Endothelial cell of umbilical vein (primary cell): ENCODE data around the gene ARHGEF39. TPM values are rescaled to one million over a fixed set of nuclear protein-coding genes. Genes with fewer than 3 reads are reported as not detected.
"Not testable (repeated sequence)": the region's sequence is repeated elsewhere in the genome, so short reads cannot be mapped to it uniquely, and the experiment has no call there.

Experiments used
- BruUV-seq: library from RNA; stranded (reverse); fragments of 400-500 nt; replicated peaks from 2 replicates; lab custom pipeline; 2021; lab: Mats Ljungman, UMichigan
- CTCF ChIA-PET: fragments of 300-600, 350-600 bp; sonication (Branson Sonifier 250); formaldehyde crosslinking; loops from one replicate; lab custom pipeline; 2021; ENCODE audit warnings: antibody characterized with exemption, inconsistent platforms; lab: Charles Lee
- POLR2A ChIA-PET: fragments of 300-600, 350-600 bp; sonication (Branson Sonifier 250); formaldehyde crosslinking; loops from one replicate; lab custom pipeline; 2021; ENCODE audit warnings: antibody characterized with exemption, inconsistent platforms; lab: Charles Lee
- DNase-seq: peaks from one replicate; pipeline ENCODE4 v3.0.0-alpha.2; 2011; ENCODE audit warnings: low read depth, low spot score
- FAIRE-seq: peaks from 2 replicates; lab custom pipeline; 2011; peaks lifted over from hg19 to GRCh38; lab: Jason Lieb, UNC
- H2AFZ ChIP-seq: 2 replicates; pipeline ENCODE4 v1.6.0; 2012; ENCODE audit warnings: low read depth, low read length, control low read depth, inconsistent platforms
- H3K27ac ChIP-seq: 2 replicates; pipeline ENCODE4 v1.5.1; 2011; ENCODE audit warnings: low read depth, mild to moderate bottlenecking, control low read depth, low read length, moderate library complexity; ENCODE audit not compliant: insufficient read depth
- H3K27me3 ChIP-seq, 2 experiments: 2 replicates each; pipeline versions ENCODE4 v1.6.0 to v1.6.1; 2011; ENCODE audit warnings: low read length in 2 of 2, mixed read lengths in 1 of 2; ENCODE audit not compliant: control insufficient read depth in 2 of 2, insufficient read depth in 2 of 2
- H3K36me3 ChIP-seq, 2 experiments: 2 replicates in 1 of 2; 3 replicates in 1 of 2; pipeline ENCODE4 v1.5.1; 2011; ENCODE audit warnings: low read length in 2 of 2, mild to moderate bottlenecking in 1 of 2, moderate library complexity in 1 of 2; ENCODE audit not compliant: control insufficient read depth in 2 of 2, insufficient read depth in 2 of 2; ENCODE audit errors: extremely low read depth in 1 of 2
- H3K4me1 ChIP-seq: 3 replicates; pipeline ENCODE4 v1.5.1; 2011; ENCODE audit warnings: mild to moderate bottlenecking, low read length; ENCODE audit not compliant: control insufficient read depth, insufficient read depth; ENCODE audit errors: extremely low read depth
- H3K4me2 ChIP-seq: 2 replicates; pipeline ENCODE4 v1.6.1; 2011; ENCODE audit warnings: low read length, control low read depth, mixed read lengths; ENCODE audit not compliant: insufficient read depth
- H3K4me3 ChIP-seq, 3 experiments: fragments of 200-600 bp in 1 of 3; sonication (generic), shearing (Covaris generic) in 1 of 3; replicated peaks in 1 of 3; 2 replicates each; pipeline ENCODE4 v1.5.1; 2011 to 2016; ENCODE audit warnings: control low read depth in 3 of 3, low read length in 3 of 3, mild to moderate bottlenecking in 2 of 3, inconsistent platforms in 1 of 3, low read depth in 1 of 3, moderate library complexity in 1 of 3; ENCODE audit not compliant: insufficient read depth in 1 of 3
- H3K79me2 ChIP-seq: 2 replicates; pipeline ENCODE4 v1.6.0; 2012; ENCODE audit warnings: low read length, inconsistent platforms; ENCODE audit not compliant: control insufficient read depth, insufficient read depth
- H3K9ac ChIP-seq: replicated peaks from 2 replicates; pipeline ENCODE3; 2011; ENCODE audit warnings: low read length, control low read depth; ENCODE audit not compliant: insufficient read depth; ENCODE audit errors: extremely low read depth
- H3K9me1 ChIP-seq: replicated peaks from 3 replicates; pipeline ENCODE4 v1.6.0; 2011; ENCODE audit warnings: mild to moderate bottlenecking, low read length; ENCODE audit not compliant: control insufficient read depth, insufficient read depth; ENCODE audit errors: extremely low read depth
- H3K9me3 ChIP-seq: replicated peaks from 2 replicates; pipeline ENCODE4 v1.5.1; 2012; ENCODE audit warnings: low read length, inconsistent platforms; ENCODE audit not compliant: control insufficient read depth, insufficient read depth
- H4K20me1 ChIP-seq: replicated peaks from 2 replicates; pipeline ENCODE3; 2011; ENCODE audit warnings: mild to moderate bottlenecking, low read length; ENCODE audit not compliant: control insufficient read depth, insufficient read depth; ENCODE audit errors: extremely low read depth
- CTCF ChIP-seq, 2 donors: IDR thresholded peaks; 1 replicate in 1 of 2; 2 replicates in 1 of 2; pipeline ENCODE4 v1.5.1; 2011; ENCODE audit warnings: low read length in 2 of 2, mild to moderate bottlenecking in 2 of 2, moderate library complexity in 2 of 2, control low read depth in 1 of 2, inconsistent platforms in 1 of 2, low read depth in 1 of 2; ENCODE audit not compliant: insufficient read depth in 1 of 2; ENCODE audit errors: extremely low read depth in 1 of 2
- EZH2 ChIP-seq: IDR thresholded peaks from 2 replicates; pipeline ENCODE4 v1.6.1; 2012; ENCODE audit warnings: borderline replicate concordance, low read depth, mild to moderate bottlenecking, moderate library complexity, low read length, inconsistent platforms; ENCODE audit not compliant: severe bottlenecking
- FOS ChIP-seq: IDR thresholded peaks from 2 replicates; pipeline ENCODE4 v1.6.1; 2011; ENCODE audit warnings: mild to moderate bottlenecking, low read length, moderate library complexity, borderline replicate concordance; ENCODE audit not compliant: insufficient read depth
- GATA2 ChIP-seq: IDR thresholded peaks from 2 replicates; pipeline ENCODE4 v1.7.0; 2011; ENCODE audit warnings: low read depth, mild to moderate bottlenecking, moderate library complexity, mixed read lengths, low read length; ENCODE audit not compliant: insufficient read length, insufficient read depth
- JUN ChIP-seq: IDR thresholded peaks from 2 replicates; pipeline ENCODE4 v1.6.1; 2011; ENCODE audit warnings: borderline replicate concordance, low read depth; ENCODE audit not compliant: insufficient read length, insufficient read depth
- MYC ChIP-seq: IDR thresholded peaks from one replicate; pipeline ENCODE4 v1.6.1; 2011; ENCODE audit warnings: mild to moderate bottlenecking, low read depth, low read length
- POLR2A ChIP-seq: IDR thresholded peaks from 2 replicates; pipeline ENCODE4 v1.6.1; 2012; ENCODE audit warnings: low read depth, mild to moderate bottlenecking, control low read depth, low read length
- POLR2AphosphoS5 ChIP-seq: IDR thresholded peaks from 2 replicates; pipeline ENCODE4 v1.6.1; 2012; ENCODE audit warnings: low read depth, mild to moderate bottlenecking, control low read depth, low read length, moderate library complexity; ENCODE audit not compliant: insufficient read depth
- dilution Hi-C: fragments of 300-500 bp; cut with MboI; formaldehyde crosslinking; loops from one replicate; pipeline ENCODE4 v1.15.0; 2019; ENCODE audit warnings: low sequenced_read_pairs; ENCODE audit not compliant: extremely low pct_ligation_motif_present
- intact Hi-C: fragments of 100-400 bp; cut with micrococcal nuclease; formaldehyde crosslinking; loops from one replicate; pipeline ENCODE4 v1.10.0; 2022
- polyA plus RNA-seq, 4 experiments: library from polyadenylated mRNA; depleted of rRNA in 3 of 4; stranded (reverse) in 3 of 4; unstranded in 1 of 4; fragments of >200 nt; gene quantifications; 2 replicates each; pipeline versions ENCODE4 v1.2.1 to v1.2.3, GENCODE V29; 2011 to 2012; ENCODE audit warnings: missing spikeins in 1 of 4
- total RNA-seq: library from RNA; stranded (reverse); gene quantifications from 2 replicates; pipeline ENCODE4 v1.2.3, GENCODE V29; 2021
- TF ChIP-seq, protein P1 (sequence below): IDR thresholded peaks from 2 replicates; pipeline ENCODE4 v1.6.1; 2011; ENCODE audit not compliant: insufficient read depth, insufficient read length

ARHGEF39 gene
- total and polyA plus RNA-seq, 2 donors (not counting 3 experiments of a cell fraction or from before 2014, with no cell fraction given), result 4.7 to 6.5 TPM

GRCh38 chr9:35639631-35640030 lies 25.4 kb downstream of the ARHGEF39 start:
- ChIA-PET POLR2A (no interaction called here), CTCF (interaction anchor here (1.3 to 1.6 kb wide), 2 partner anchors 28 to 36 kb away, joined by 3 to 4 read pairs; no protein-coding TSS in a partner anchor)
- H4K20me1 ChIP-seq, result no peaks in the 10 kb centered on the region
- no peaks in the 10 kb centered on the region for H3K9me3 ChIP-seq
- no peak overlapping the region for H2AFZ ChIP-seq
- no peak overlapping the region for H3K9ac ChIP-seq
- FAIRE-seq, result no peak
- intact Hi-C loops (no loop called here), dilution Hi-C loops (no loop called here)
- TF ChIP-seq GATA2 (no peak), MYC (no peak), EZH2 (no peak), POLR2AphosphoS5 (no peak), CTCF (IDR thresholded peaks at IDR 0.05; ENCODE audit: extremely low read depth in 1 of 2, insufficient read depth in 1 of 2, low read depth in 1 of 2, low read length in 2 of 2) (no peak), POLR2A (no peak), JUN (no peak), FOS (no peak)
- TF ChIP-seq, protein P1, sequence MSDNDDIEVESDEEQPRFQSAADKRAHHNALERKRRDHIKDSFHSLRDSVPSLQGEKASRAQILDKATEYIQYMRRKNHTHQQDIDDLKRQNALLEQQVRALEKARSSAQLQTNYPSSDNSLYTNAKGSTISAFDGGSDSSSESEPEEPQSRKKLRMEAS, result no peak
- H3K9me1 ChIP-seq, result no peaks in the 10 kb centered on the region
- no peak overlapping the region for H3K4me2 ChIP-seq
- no TSS peak for BruUV-seq
- peaks cover 5 to 8% of the 10 kb centered on the region in 2 experiments for H3K27me3 ChIP-seq
- no peak overlapping the region for H3K4me3 ChIP-seq
- no peaks in the 10 kb centered on the region for H3K79me2 ChIP-seq
- DNase-seq, result no peak
- no peaks in the 10 kb centered on the region for H3K36me3 ChIP-seq
- no peaks in the 10 kb centered on the region for H3K4me1 ChIP-seq
- H3K27ac ChIP-seq, result no peak overlapping the region

GRCh38 chr9:35639225-35639624 lies 25.8 kb downstream of the ARHGEF39 start:
- dilution Hi-C loops, H2AFZ ChIP-seq, H3K9me3 ChIP-seq, H3K27me3 ChIP-seq, H3K4me1 ChIP-seq, H3K79me2 ChIP-seq, H3K4me2 ChIP-seq, H3K9ac ChIP-seq, H3K36me3 ChIP-seq, H3K27ac ChIP-seq, H4K20me1 ChIP-seq, POLR2A ChIA-PET, FAIRE-seq, DNase-seq, intact Hi-C loops, BruUV-seq, H3K4me3 ChIP-seq, H3K9me1 ChIP-seq: not testable (repeated sequence)
- CTCF ChIA-PET, result interaction anchor here (1.3 to 1.6 kb wide), 2 partner anchors 28 to 35 kb away, joined by 3 to 4 read pairs; no protein-coding TSS in a partner anchor

GRCh38 chr9:35638751-35639150 lies 26.2 kb downstream of the ARHGEF39 start:
- H3K4me1 ChIP-seq, H3K27me3 ChIP-seq, H3K9ac ChIP-seq, FAIRE-seq, H3K79me2 ChIP-seq, POLR2A ChIA-PET, H3K4me3 ChIP-seq, H3K4me2 ChIP-seq, DNase-seq, H3K27ac ChIP-seq, H2AFZ ChIP-seq, BruUV-seq, dilution Hi-C loops, H4K20me1 ChIP-seq, intact Hi-C loops, H3K9me3 ChIP-seq, H3K36me3 ChIP-seq, H3K9me1 ChIP-seq: not testable (repeated sequence)
- CTCF ChIA-PET, result interaction anchor here (0.6 kb wide), 1 partner anchor 245 kb away, joined by 4 read pairs; no protein-coding TSS in a partner anchor
